CD4-positive, alpha-beta memory T cell (primary cell): ENCODE measurements around the gene PLPP3. TPM values are rescaled to one million over a fixed set of nuclear protein-coding genes. Genes with fewer than 3 reads are reported as not detected.

Source experiments
- CTCF ChIA-PET: fragments of 350-600 bp; sonication (Branson Sonifier 250); formaldehyde crosslinking; loops from one replicate; lab custom pipeline; 2021; ENCODE audit warnings: inconsistent platforms; ENCODE audit not compliant: partially characterized antibody; lab: Charles Lee
- POLR2A ChIA-PET: fragments of 350-600 bp; sonication (Branson Sonifier 250); formaldehyde crosslinking; loops from one replicate; lab custom pipeline; 2021; ENCODE audit not compliant: partially characterized antibody; lab: Charles Lee
- DNase-seq, 5 donors: peaks; one replicate each; pipeline versions ENCODE4 v3.0.0 to v3.0.0-alpha.2; 2020 to 2022; ENCODE audit warnings: mixed read lengths in 1 of 5
- H3K27ac ChIP-seq: one replicate; pipeline ENCODE4 v1.7.0; 2013; ENCODE audit warnings: low read depth, low read length
- H3K27me3 ChIP-seq: 2 replicates; pipeline ENCODE4 v1.7.0; 2013; ENCODE audit warnings: mild to moderate bottlenecking, low read length, moderate library complexity; ENCODE audit not compliant: insufficient read depth
- H3K36me3 ChIP-seq: 2 replicates; pipeline ENCODE4 v1.7.0; 2013; ENCODE audit warnings: mild to moderate bottlenecking, low read length, moderate library complexity; ENCODE audit not compliant: insufficient read depth
- H3K4me1 ChIP-seq: 2 replicates; pipeline ENCODE4 v1.7.0; 2013; ENCODE audit warnings: mild to moderate bottlenecking, low read length, moderate library complexity; ENCODE audit not compliant: insufficient read depth
- H3K4me3 ChIP-seq, 2 donors: one replicate each; pipeline ENCODE4 v1.7.0; 2013; ENCODE audit warnings: low read length in 2 of 2, mild to moderate bottlenecking in 1 of 2
- H3K9me3 ChIP-seq, 2 donors: one replicate each; pipeline ENCODE4 v1.7.0; 2013; ENCODE audit warnings: low read length in 2 of 2, control low read depth in 1 of 2; ENCODE audit not compliant: control insufficient read depth in 1 of 2
- H3K27ac Mint-ChIP-seq, 7 donors: one replicate each; pipeline ENCODE4 v1.8.0; 2020 to 2021; ENCODE audit warnings: mixed read lengths in 7 of 7, mild to moderate bottlenecking in 6 of 7, inconsistent platforms in 3 of 7, moderate library complexity in 3 of 7
- H3K27me3 Mint-ChIP-seq, 2 donors: one replicate each; pipeline ENCODE4 v1.8.0; 2020 to 2021; ENCODE audit warnings: mixed read lengths in 2 of 2
- H3K36me3 Mint-ChIP-seq, 2 donors: one replicate each; pipeline ENCODE4 v1.8.0; 2020 to 2021; ENCODE audit warnings: mixed read lengths in 2 of 2, inconsistent platforms in 1 of 2, mild to moderate bottlenecking in 1 of 2
- H3K4me1 Mint-ChIP-seq, 4 donors: one replicate each; pipeline ENCODE4 v1.8.0; 2020 to 2021; ENCODE audit warnings: mixed read lengths in 4 of 4, mild to moderate bottlenecking in 1 of 4
- H3K4me3 Mint-ChIP-seq, 8 donors: one replicate each; pipeline ENCODE4 v1.8.0; 2020 to 2021; ENCODE audit warnings: mixed read lengths in 8 of 8, mild to moderate bottlenecking in 7 of 8, moderate library complexity in 6 of 8, inconsistent platforms in 3 of 8
- H3K9me3 Mint-ChIP-seq, 8 donors: one replicate each; pipeline ENCODE4 v1.8.0; 2020 to 2021; ENCODE audit warnings: mixed read lengths in 8 of 8, mild to moderate bottlenecking in 5 of 8, inconsistent platforms in 3 of 8, moderate library complexity in 1 of 8
- intact Hi-C: fragments of 100-400 bp; cut with micrococcal nuclease; formaldehyde crosslinking; loops from one replicate; pipeline ENCODE4 v1.15.1; 2023
- polyA plus RNA-seq, 2 donors: library from polyadenylated mRNA; unstranded; fragments of 300-500 nt; fragmentation: Illumina TruSeq; gene quantifications; one replicate each; pipeline ENCODE4 v1.2.3, GENCODE V29; 2021
- total RNA-seq, 2 experiments: library from RNA; stranded (reverse); gene quantifications; one replicate each; pipeline ENCODE4 v1.2.3, GENCODE V29; 2021

The PLPP3 gene
- total and polyA plus RNA-seq, 4 experiments from 2014 or later, result 0.61 to 0.94 TPM; not detected in 2

- Mint-ChIP-seq H3K4me3 (no peak overlapping the region), H3K36me3 (no peaks in the 10 kb centered on the region)
- no peaks in the 10 kb centered on the region for H3K4me1 ChIP-seq
These were observed 55.1 kb downstream of the PLPP3 start for GRCh38 chr1:56524263-56524662.

GRCh38 chr1:56522680-56523079 is 56.7 kb downstream of the PLPP3 start:
- H3K4me3 ChIP-seq, result no peak overlapping the region
- Mint-ChIP-seq H3K27me3 (peaks cover 0 to 2% of the 10 kb centered on the region in 2 donors), H3K9me3 (peaks cover 0 to 2% (median 0%) of the 10 kb centered on the region in 8 donors), H3K4me1 (peaks cover 0 to 1% (median 0%) of the 10 kb centered on the region in 4 donors), H3K36me3 (no peaks in the 10 kb centered on the region), H3K27ac (no peak overlapping the region), H3K4me3 (no peak overlapping the region)
- no peak overlapping the region for H3K27ac ChIP-seq
- H3K36me3 ChIP-seq, result no peaks in the 10 kb centered on the region
- ChIA-PET CTCF (no interaction called here), POLR2A (no interaction called here)
- H3K27me3 ChIP-seq, result no peaks in the 10 kb centered on the region
- intact Hi-C loops, result no loop called here
- H3K9me3 ChIP-seq, result no peaks in the 10 kb centered on the region
- H3K4me1 ChIP-seq, result no peaks in the 10 kb centered on the region
- no peak for DNase-seq

More at GRCh38 chr1:56524263-56524662, 55.1 kb downstream of the PLPP3 start:
- ChIA-PET POLR2A (no interaction called here), CTCF (no interaction called here)
- no peak overlapping the region for H3K27ac ChIP-seq
- no peak for DNase-seq
- intact Hi-C loops, result no loop called here
- Mint-ChIP-seq H3K27me3 (peaks cover 0 to 2% of the 10 kb centered on the region in 2 donors), H3K27ac (no peak overlapping the region), H3K4me1 (peaks cover 0 to 1% (median 0%) of the 10 kb centered on the region in 4 donors), H3K9me3 (peaks cover 0 to under 1% (median 0%) of the 10 kb centered on the region in 8 donors)
- H3K9me3 ChIP-seq, result no peaks in the 10 kb centered on the region
- no peaks in the 10 kb centered on the region for H3K27me3 ChIP-seq
- no peaks in the 10 kb centered on the region for H3K36me3 ChIP-seq
- no peak overlapping the region for H3K4me3 ChIP-seq

GRCh38 chr1:56520016-56520601 is 59.3 kb downstream of the PLPP3 start:
- Histone ChIP-seq H3K9me3 (no peaks in the 10 kb centered on the region), H3K27me3 (no peaks in the 10 kb centered on the region), H3K27ac (no peak overlapping the region), H3K36me3 (no peaks in the 10 kb centered on the region), H3K4me3 (no peak overlapping the region), H3K4me1 (no peaks in the 10 kb centered on the region)
- no peaks in the 10 kb centered on the region for H3K36me3 Mint-ChIP-seq
- peaks cover 0 to 2% (median 0%) of the 10 kb centered on the region in 8 donors for H3K9me3 Mint-ChIP-seq
- H3K4me3 Mint-ChIP-seq, result no peak overlapping the region
- no peaks in the 10 kb centered on the region for H3K27me3 Mint-ChIP-seq
- no peak overlapping the region for H3K27ac Mint-ChIP-seq
- ChIA-PET CTCF (no interaction called here), POLR2A (no interaction called here)
- intact Hi-C loops, result no loop called here
- H3K4me1 Mint-ChIP-seq, result no peaks in the 10 kb centered on the region
- DNase-seq, result no peak

GRCh38 chr1:56517404-56518130 is 61.8 kb downstream of the PLPP3 start:
- Mint-ChIP-seq H3K9me3 (peaks cover 0 to 2% (median 0%) of the 10 kb centered on the region in 8 donors), H3K27me3 (peaks cover 0 to 3% of the 10 kb centered on the region in 2 donors), H3K36me3 (no peaks in the 10 kb centered on the region), H3K4me3 (peak overlapping the region in 1 of 8 donors; percentile 27), H3K27ac (no peak overlapping the region), H3K4me1 (no peaks in the 10 kb centered on the region)
- H3K9me3 ChIP-seq, result no peaks in the 10 kb centered on the region
- no peak overlapping the region for H3K4me3 ChIP-seq
- H3K27ac ChIP-seq, result no peak overlapping the region
- ChIA-PET CTCF (interaction anchor here (0.8 kb wide), 1 partner anchor 8 kb away, joined by 3 read pairs; no protein-coding TSS in a partner anchor), POLR2A (no interaction called here)
- no peaks in the 10 kb centered on the region for H3K36me3 ChIP-seq
- H3K27me3 ChIP-seq, result no peaks in the 10 kb centered on the region
- intact Hi-C loops, result no loop called here
- no peaks in the 10 kb centered on the region for H3K4me1 ChIP-seq
- no peak for DNase-seq

- Mint-ChIP-seq H3K9me3 (peaks cover 0 to 2% (median 0%) of the 10 kb centered on the region in 8 donors), H3K36me3 (no peaks in the 10 kb centered on the region), H3K27me3 (peaks cover 0 to 3% of the 10 kb centered on the region in 2 donors), H3K27ac (no peak overlapping the region), H3K4me1 (no peaks in the 10 kb centered on the region), H3K4me3 (no peak overlapping the region)
- no peak overlapping the region for H3K27ac ChIP-seq
- no peaks in the 10 kb centered on the region for H3K4me1 ChIP-seq
- intact Hi-C loops, result no loop called here
- no peaks in the 10 kb centered on the region for H3K9me3 ChIP-seq
- H3K4me3 ChIP-seq, result no peak overlapping the region
- no peaks in the 10 kb centered on the region for H3K27me3 ChIP-seq
- no peak for DNase-seq
- H3K36me3 ChIP-seq, result no peaks in the 10 kb centered on the region
- POLR2A ChIA-PET, result no interaction called here
- CTCF ChIA-PET, result no interaction called here
These were observed 62.7 kb downstream of the PLPP3 start for GRCh38 chr1:56516539-56517252.

- no peak for DNase-seq
- H3K27ac Mint-ChIP-seq, result no peak overlapping the region
- no peak overlapping the region for H3K27ac ChIP-seq
- no peak overlapping the region for H3K4me3 Mint-ChIP-seq
- no peaks in the 10 kb centered on the region for H3K27me3 ChIP-seq
- no peaks in the 10 kb centered on the region for H3K4me1 Mint-ChIP-seq
- H3K27me3 Mint-ChIP-seq, result peaks cover 0 to 3% of the 10 kb centered on the region in 2 donors
- ChIA-PET CTCF (no interaction called here), POLR2A (no interaction called here)
- H3K36me3 ChIP-seq, result no peaks in the 10 kb centered on the region
- H3K9me3 Mint-ChIP-seq, result peaks cover 0 to 2% (median 0%) of the 10 kb centered on the region in 8 donors
- H3K4me1 ChIP-seq, result no peaks in the 10 kb centered on the region
- H3K36me3 Mint-ChIP-seq, result no peaks in the 10 kb centered on the region
- intact Hi-C loops, result no loop called here
- no peak overlapping the region for H3K4me3 ChIP-seq
- H3K9me3 ChIP-seq, result no peaks in the 10 kb centered on the region
These were observed 63.3 kb downstream of the PLPP3 start for GRCh38 chr1:56515898-56516538.
